Measurements from ENCODE around the gene KAT6B.
"Not testable (repeated sequence)": the region's sequence is repeated elsewhere in the genome, so short reads cannot be mapped to it uniquely, and the experiment has no call there.

KAT6B gene

DNA sequence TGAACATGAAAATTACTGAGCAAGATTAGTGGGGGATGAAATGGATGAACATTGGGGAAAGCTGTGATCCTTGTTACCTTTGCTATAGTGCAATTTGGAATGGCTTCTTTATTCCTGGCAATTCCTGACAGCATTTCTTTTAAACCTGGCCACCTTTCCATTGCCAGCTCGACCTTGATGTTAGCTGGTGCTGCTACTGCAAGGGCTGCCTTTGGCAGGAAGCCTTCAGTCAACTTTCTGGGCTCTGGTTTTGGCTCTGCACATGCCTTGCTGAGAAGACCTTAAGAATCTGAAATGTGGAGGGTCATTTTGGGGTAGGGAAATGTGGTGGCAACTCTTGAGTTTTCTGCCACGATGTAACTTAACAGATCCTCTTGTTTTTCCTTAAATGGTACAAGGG lies 64.7 kb downstream of the KAT6B start:
- DNase-seq (ENCODE audit: low read depth) = no peak

DNA sequence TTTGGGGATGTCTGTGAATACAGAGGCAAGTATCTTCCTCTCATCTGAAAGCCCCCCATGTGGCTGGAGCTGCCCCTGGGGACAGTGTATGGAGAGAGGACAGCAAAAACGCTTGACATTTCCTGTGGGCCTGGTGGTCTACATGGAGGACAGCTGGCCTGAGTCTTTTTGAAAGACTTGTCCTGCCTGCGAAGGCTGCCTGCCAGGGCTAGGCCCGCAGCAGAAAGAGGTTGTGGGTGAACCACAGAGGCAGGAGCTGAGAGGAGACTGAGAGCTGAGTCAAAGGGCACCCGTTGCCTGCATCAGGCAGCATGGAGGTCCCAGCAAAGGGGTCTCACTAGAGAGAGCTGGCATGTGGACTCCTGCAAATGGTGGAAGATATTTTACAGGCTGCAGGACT lies 66.4 kb downstream of the KAT6B start:
- DNase-seq (ENCODE audit: low read depth) = no peak

DNA sequence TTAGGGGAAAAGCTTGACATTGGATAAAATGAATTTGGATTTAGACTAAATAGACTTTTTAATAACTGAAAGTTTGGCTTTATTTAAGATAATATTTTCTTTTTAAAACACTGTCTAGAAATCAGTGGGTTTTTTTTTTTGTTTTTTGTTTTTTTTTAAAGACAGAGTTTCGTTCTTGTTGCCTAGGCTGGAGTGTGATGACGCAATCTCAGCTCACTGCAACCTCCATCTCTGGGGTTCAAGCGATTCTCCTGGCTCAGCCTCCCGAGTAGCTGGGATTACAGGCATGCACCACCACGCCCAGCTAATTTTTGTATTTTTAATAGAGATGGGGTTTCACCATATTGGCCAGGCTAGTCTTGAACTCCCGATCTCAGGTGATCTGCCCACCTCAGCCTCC lies 66.9 kb downstream of the KAT6B start:
- DNase-seq (ENCODE audit: low read depth) = not testable (repeated sequence)

DNA sequence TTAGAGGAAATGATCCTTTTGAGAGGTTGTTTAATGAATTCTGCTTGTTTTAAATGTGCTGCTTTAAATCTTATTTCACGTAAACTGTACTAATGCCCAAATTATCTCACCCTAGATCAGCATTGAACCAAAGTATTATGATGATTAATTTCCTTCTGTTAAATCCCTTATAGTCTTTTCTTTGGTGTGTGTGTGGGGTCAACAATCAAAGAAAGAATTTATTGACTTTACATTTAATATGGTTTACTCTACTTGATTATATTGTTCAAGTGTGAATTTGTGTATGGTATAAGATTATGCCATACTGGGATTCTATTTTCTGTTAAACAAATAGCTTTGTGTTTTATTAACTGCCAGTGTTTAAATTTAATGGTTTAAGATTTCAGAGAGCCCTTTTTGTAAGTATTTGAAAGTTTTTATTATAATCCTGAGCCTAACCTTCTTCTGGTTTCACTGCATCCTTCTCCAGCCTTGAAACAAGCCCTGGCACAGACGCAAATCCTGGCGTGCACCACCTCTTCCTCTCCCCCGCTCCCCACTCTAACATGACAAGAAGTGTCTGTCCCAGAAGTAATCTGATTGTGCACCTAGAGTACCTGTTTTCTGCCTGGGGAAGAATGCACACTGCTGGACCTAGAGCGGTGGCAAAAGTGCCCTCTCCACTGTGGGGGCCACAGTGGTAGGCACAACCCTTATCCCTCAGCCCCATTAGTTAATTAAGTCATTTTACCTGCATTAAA lies 70.6 kb downstream of the KAT6B start:
- DNase-seq (ENCODE audit: low read depth) = no peak

DNA sequence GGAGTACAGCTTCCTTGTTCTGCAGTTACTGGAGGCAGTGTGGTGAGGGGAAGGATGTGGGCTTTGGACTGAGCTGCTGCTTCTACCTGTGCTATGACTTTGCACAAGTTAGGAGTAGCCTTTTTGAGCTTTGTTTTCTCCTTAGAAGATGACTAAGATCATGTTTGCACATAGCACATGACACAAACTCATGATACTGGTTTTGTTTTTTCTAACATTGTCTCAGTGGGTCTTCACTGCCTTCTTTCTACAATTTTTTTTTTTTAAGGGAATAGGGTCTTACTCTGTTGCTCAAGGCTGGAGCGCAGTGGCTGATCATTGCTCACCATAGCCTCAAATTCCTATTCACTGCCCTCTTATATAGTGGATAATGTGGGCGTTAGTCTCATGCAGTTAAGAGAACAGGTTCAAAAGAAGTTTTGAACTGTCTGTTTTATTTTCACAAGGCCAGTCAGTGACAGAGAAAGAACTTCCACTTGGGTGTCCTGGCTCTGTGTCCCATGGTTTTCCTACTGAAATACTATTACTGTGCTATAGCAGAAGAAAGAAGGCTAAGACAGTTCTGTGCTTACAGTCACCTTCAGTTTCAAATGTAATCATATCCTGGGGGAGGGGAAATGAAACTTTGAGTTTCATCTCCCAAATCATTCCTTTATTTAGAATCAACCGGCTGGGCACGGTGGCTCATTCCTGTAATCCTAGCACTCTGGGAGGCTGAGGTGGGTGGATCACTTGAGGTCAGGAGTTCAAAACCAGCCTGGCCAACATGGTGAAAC lies 72.0 kb downstream of the KAT6B start:
- DNase-seq (ENCODE audit: low read depth) = peak; percentile 22

DNA sequence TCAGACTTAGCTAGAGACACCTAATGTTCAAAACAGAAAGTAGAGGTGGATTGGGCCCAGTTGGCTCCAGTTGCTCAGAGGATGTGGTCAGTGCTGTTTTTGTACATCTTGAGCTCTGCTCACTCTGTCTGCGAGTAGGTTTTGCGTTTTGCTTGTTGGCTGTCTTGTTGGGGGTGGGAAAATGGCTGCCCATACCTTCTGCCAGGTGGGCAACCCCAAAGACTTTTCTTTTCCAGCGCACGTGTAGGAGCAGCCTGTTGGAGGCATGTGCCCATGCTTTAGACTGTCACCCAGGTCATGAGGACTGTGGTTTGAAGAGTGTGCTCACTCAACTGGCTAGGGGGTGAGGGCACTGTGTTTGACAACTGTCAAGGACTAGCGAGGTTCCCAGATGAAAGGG lies 73.9 kb downstream of the KAT6B start:
- no peak for DNase-seq (ENCODE audit: low read depth)

DNA sequence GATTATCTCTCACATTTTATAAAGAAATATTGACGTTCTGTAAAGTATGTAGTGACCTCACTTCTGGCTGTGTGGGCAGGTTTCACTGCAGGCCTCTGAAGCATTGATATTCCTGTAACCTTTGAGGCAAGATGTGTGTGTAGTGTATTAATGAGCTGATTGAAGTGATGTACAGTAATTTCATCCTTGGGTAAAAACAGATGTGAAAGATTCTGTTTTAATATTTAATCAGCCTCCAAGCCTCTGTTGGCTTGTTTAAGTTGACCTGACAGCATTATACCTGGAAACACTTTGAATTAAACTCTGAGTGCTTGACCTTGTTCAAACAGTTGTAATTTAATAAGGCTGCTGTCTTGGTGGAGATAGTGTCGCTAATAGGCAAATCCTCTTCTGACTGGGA lies 74.9 kb downstream of the KAT6B start:
- no peak for DNase-seq (ENCODE audit: low read depth)

DNA sequence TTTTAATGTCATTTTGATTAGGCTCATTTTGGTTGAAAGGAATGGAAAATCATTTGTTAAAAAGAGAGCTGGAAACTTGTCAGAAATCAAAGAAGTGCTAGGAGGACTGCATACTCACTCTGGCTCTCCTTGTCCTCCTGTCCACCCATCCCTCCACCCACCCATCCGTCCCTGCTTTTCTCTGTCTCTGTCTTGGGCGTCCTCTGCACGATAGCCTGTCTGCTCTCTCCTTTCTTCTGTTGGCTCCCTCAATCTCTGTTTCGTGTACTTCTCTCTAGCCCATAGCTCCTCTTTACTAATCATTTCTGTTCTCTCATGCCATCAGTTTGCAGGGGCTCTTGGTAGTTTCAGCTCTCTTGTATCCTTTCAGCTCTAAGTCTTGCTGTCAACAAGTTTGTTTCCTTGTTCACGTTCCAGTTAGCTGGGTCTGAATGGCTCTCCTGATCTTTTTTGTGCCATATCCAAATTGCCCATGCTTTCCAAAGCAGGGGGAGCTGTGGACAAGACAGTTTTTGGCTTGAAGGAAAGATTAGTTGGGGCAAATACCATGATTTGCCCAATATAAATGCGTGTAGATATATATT lies 75.6 kb downstream of the KAT6B start:
- no peak for DNase-seq (ENCODE audit: low read depth)

DNA sequence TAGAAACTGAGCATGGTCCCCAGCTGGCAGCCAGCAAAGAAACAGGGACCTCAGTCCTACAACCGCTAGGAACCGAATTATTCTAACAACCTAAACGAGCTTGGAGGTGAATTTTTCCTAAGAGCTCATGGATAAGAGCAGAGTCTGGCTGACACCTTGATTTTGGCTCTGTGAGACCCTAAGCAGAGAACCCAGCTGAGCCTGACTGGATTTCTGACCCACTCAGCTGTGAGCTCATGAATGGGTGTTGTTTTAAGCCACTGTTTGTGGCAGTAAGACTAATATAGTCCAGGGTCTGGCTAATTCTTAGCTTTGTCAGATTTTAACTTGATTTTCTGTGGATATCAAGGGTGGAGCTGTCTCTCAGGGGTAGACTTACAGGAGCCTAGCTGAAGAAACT lies 77.1 kb downstream of the KAT6B start:
- no peak for DNase-seq (ENCODE audit: low read depth)

DNA sequence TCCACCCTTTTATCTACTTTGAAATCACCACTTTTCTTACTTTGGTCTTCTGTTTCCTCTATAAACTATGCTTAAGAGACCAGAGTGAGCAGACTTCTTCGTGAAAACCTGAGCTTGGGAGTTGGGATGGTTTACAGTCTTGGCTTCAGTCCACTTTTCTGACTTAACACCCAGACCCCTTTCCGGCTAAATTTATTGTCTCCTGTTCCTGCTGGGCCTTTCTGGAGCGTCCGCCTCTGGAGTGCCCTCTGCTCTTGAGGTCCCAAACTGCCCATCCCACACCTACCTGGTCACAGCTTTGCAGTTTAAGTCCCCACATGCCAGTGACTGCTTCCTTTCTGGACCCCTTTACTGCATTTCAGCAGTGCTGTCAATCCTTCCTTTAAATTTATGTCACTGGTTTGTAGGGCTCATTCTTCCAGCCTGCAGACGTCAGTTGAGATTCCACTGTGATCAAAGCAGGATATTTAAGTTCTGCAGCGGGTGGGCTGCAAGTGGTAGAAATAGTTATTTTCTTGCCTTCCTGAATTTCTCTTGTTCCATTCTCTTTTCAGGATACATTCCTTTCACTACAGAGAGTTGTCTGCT lies 80.3 kb downstream of the KAT6B start:
- DNase-seq (ENCODE audit: low read depth) = no peak

DNA sequence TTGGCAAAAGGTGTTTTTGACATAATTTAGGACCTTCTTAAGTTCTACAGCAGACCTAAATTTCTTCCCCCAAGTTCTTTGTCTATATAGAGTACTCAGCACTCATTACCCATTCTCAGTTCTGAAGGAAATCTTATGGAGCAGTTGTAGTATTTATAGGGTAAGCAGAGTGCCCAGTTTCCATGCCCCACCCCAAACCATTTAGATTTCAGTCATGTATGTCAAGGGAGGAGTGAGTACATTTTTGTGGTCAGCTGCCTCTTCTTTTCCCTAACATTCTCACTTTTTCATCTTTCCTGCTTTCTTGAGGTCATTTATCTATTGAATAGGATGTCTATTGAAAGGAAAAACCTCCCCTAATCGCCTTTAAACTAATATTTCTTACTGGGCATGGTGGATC lies 83.3 kb downstream of the KAT6B start:
- DNase-seq (ENCODE audit: low read depth) = peak; percentile 18

DNA sequence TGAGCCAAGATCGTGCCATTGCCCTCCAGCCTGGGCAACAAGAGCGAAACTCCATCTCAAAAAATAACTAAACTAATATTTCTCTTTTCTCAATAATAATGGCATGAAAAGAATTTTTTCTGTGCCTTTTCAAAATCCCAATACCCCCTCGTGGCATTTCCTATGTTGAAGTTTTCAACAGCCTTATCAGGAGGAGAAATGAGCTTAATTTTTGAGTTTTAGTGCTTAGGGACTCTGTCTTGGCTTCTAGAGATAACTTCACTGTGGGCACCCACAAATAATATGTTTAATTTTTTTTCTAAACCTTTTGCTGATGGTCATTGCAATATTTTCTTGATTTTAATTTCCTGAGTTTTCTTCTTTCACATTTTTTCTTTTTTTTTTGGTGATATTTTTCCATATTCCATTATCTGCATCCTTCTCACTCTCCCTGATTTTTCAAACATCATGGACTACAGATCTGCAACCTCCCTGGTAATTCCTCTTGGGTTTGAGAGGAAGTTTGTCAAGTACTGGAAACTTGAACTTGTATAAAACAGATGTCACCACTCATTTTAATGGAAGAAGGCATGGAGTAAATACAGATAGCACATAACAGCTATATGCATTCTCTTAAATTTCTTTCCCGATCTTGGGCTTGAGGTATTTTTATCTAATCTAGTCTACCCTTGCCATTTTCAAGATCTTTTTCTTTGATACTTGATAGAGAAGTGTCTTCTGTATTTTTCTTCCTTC lies 84.0 kb downstream of the KAT6B start:
- no peak for DNase-seq (ENCODE audit: low read depth)

DNA sequence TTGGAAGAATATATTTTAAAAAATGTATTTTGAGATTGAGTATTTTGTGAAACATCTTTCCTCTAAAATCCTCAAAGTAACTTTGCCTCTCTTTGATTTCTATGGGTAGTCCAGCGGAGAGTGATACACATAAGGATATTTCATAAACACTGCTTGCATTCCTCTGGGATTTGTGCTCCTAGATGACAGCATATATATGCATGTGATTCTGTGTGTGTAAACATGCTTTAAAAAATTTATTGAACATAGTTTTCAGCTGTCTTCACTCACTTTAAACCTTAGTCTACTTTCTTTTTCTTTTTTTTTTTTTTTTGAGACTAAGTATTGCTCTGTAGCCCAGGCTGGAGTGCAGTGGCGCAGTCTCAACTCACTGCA lies 84.6 kb downstream of the KAT6B start:
- DNase-seq (ENCODE audit: low read depth) = no peak

DNA sequence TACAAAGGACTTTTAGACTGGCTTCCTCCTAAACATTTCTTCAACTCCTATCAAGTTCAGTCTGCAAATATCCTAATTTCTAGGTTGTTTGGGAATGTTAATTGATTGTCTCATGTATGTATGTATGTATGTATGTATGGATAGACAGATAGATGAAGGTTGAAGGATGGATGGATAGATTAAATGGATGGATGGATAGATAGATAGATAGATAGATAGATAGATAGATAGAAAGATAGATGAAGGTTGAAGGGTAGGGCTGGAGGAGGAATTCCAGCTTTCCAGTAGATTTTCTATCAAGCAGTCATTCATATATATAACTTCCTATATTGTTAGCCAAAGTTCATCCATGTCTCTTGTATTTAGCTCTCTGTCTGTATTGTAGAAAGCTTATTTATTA lies 85.8 kb downstream of the KAT6B start:
- DNase-seq (ENCODE audit: low read depth) = no peak

DNA sequence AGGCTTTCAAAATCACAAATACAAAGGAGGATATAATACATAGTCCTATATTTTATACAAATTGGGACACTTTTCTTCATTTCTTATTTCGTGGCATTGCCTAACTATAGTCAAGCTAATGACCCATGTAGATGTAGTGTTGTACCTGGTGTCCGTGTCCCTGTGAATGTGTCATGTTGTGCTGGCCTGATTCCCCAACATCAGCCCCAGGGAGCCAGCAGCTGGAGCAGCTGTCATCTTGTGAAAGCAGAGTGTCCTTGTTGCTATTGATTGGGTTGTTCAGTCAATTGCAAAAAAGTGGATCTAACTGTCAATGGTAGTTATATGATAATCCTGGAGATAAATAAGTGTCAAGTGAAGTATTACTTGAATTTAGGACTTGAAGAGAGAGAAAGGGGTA lies 86.3 kb downstream of the KAT6B start:
- no peak for DNase-seq (ENCODE audit: low read depth)

DNA sequence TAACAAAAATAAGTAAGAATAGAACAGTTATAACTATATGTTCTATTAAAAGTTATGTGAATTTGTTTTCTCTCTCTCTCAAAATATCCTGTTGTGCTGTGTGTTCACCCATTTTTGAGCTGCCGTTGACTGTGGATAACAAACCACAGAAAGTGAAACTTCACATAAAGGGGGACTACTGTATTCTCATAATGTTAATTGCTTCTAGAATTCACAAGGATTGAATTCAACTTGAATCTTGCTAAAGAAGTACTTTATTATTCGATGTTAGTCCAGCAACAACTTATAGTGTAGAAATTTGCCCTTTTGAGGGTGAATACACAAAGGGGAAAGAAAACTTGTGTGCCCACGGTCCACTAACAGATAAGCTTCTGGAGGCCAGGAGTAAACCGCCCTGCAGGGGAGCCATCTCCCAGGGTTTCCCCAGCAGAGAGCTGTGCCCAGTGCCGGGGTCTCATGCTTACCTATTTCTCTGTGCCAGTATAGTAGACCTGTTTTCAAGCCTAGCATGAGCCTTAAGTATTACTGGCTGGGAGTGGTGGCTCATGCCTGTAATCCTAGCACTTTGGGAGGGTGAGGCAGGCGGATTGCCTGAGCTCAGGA lies 87.1 kb downstream of the KAT6B start:
- no peak for DNase-seq (ENCODE audit: low read depth)

DNA sequence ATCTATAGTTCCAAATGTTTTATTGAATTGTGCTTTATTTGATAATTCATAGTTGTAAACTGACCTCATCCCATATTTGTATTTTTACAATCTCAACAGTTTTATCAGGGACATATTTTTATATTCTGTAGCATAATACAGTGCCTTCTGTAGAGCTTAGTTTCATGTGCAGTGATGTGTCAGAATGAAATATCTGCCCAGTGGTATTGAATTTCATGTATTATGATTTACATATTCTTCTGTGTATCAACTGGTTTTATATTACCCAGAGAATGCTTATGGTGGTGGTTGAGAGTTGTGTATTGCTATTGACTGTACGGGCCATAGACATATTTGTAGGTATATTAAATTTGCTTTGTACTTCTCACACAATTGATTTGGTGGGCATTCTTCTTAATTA lies 89.9 kb downstream of the KAT6B start:
- no peak for DNase-seq (ENCODE audit: low read depth)

DNA sequence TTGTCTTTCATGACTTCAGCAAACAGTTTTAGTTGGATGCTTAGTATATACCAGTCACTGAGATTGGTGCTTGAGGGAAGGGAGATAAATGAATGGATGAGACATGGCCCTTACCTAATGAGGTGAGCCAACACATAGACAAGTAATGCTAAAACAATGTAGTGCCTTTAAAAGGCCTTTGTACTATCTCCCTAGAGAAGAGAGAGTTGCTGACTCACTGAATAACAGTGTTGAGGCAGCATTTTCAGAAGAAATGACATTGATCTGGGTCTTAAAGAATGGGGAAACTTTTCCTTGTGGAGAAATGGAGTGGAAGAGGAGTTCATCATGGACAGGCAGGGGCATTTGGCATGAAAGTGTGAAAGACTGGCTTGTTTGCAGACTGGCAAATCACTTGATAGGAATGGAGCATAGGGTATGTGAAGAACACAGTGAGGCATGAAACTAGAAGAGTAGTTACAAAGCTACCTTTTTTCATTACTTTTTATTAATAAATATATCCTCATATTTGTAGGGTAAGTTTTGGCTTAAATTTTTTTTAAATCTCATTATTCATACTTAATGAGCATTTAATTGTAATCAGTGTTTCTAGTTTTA lies 91.2 kb downstream of the KAT6B start:
- peak; percentile 89 for DNase-seq (ENCODE audit: low read depth)

DNA sequence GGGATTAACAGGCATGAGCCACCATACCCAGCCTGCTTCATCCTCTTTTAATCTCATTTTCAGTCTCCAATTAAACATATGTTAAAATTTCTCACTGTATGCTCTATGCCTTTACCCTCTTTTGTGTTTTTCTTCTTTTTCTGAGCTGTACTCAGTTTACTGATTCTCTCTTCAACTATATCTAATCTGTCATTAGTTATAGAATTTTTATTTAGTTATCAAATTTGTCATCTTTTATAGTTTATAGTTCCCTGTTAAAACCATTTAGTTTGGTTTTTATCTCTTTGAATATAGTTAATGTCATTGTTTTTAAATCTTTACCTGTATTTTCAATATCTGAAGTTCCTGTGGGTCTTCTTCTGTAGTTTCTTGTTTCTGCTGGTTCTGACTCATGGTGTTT lies 93.3 kb downstream of the KAT6B start:
- DNase-seq (ENCODE audit: low read depth) = no peak

DNA sequence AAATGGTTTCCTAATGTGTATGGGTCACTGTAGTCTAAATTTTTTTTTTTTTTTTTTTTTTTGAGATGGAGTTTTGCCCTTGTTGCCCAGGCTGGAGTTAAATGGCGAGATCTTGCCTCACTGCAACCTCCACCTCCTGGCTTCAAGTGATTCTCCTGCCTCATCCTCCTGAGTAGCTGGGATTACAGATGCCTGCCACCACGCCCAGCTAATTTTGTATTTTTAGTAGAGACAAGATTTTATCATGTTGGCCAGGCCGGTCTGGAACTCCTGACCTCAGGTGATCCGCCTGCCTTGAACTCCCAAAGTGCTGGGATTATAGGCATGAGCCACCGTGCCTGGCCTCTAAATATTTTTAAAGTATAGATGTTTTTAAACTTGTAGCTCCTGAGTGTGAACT lies 94.7 kb downstream of the KAT6B start:
- not testable (repeated sequence) for DNase-seq (ENCODE audit: low read depth)

DNA sequence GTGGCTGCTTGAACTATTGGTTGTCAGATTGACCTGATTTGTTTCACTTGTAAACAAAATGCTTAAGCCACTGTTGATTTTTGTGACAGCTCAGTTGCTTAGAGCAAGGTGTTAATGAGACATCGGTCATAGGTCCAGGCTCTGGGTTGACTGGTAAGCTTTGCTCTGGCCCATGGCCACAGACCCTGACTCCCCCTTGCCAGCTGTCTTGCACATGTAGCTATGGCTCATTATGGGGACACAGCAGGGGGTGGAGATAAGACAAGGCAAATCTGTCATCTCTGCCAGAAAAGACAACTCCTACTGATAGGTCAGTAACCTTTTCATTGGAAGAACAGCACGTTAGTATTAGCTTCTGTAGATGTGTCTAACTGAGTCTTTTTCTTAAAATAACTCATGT lies 95.3 kb downstream of the KAT6B start:
- peak; percentile 38 for DNase-seq (ENCODE audit: low read depth)

DNA sequence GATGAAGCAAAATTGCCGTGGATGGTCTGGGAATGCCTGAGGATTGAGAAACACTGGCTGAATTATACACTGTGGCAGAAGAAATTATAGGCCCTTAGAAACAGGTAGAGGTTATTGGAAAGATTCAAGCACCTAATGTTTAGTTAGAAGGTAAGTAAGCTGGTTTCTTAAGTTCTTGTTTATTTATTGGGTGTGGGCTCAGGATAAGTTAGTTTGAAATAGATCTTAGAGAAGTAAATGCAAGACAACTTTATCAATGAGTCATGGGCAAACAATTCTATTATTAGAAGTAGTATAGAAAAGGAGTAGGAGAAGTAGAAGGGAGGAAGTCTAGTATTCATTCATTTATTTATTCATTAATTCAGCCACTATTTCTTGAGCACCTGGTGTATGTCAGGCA lies 96.5 kb downstream of the KAT6B start:
- DNase-seq (ENCODE audit: low read depth) = peak; percentile 69
